ENCODE measurements around the gene TTYH2. TPM values are rescaled to one million over a fixed set of nuclear protein-coding genes. Genes with fewer than 3 reads are reported as not detected.

The TTYH2 gene
- total and polyA plus RNA-seq, 2 of the 4 experiments (the other 2 are of a cell fraction) = 2.3 to 6.8 TPM

DNA sequence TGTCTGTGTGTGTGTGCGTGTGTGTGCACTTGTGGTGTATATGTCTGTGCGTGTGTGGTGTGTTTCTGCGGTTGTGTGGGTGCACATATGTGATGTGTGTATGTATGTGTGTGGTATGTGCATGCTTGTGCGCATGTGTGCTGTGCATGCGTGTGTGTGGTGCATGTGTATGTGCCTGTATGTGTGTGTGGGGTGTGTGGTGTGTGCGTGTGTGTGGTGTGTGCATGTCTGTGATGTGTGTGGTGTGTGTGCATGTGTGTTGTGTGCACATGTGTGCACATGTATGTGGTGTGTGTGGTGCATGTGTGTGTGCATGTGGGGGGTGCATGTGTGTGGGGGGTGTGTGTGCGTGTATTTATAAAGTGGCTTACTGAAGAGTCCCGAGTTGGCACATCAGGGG is 37.7 kb downstream of the TTYH2 start:
- WGBS, 2 experiments (ENCODE audit: extremely low coverage in 2 of 2, insufficient read length in 1 of 2) = 91% methylated on average over 5 of the region's 8 CpGs; no CpG with 5 or more reads in 1 of the 2 experiments
- H3K9ac ChIP-seq (ENCODE audit: low read depth, low read length) = no peak overlapping the region

More for the DNA sequence above, 37.7 kb downstream of the TTYH2 start:
- no peaks in the 10 kb centered on the region for H3K79me1 ChIP-seq (ENCODE audit: low read depth in 1 of 2, low read length in 2 of 2)
- no TSS peak for BruUV-seq (replicated peaks)
- DNase-seq (no peak), ATAC-seq (ENCODE audit: low read depth) (no peak)
- H3K14ac ChIP-seq (replicated peaks; ENCODE audit: low read depth, low read length) = no peak overlapping the region
- no peaks in the 10 kb centered on the region for H4K20me1 ChIP-seq (ENCODE audit: insufficient read depth, low read length)
- H3K4me3 ChIP-seq (ENCODE audit: insufficient read depth, low read depth, low read length) = no peak overlapping the region
- H3K56ac ChIP-seq (ENCODE audit: extremely low read depth, insufficient read depth, low read length) = no peak overlapping the region
- no peak overlapping the region for H2BK15ac ChIP-seq (ENCODE audit: low read depth, low read length)
- no peaks in the 10 kb centered on the region for H3K9me1 ChIP-seq (ENCODE audit: insufficient read depth, low read length)
- CTCF ChIA-PET = no interaction called here
- no peak overlapping the region for H3K18ac ChIP-seq (ENCODE audit: low read depth, low read length)
- no peaks in the 10 kb centered on the region for H3K4me1 ChIP-seq (ENCODE audit: control insufficient read depth, insufficient read depth, low read length)
- no peaks in the 10 kb centered on the region for H3K36me3 ChIP-seq (ENCODE audit: control insufficient read depth, insufficient read depth, low read length)
- H2AK5ac ChIP-seq (ENCODE audit: low read depth, low read length) = no peak overlapping the region
- POLR2A ChIA-PET (ENCODE audit: unreplicated experiment) = no interaction called here
- no peak overlapping the region for H2AK9ac ChIP-seq (replicated peaks; ENCODE audit: low read depth, low read length, poor library complexity)
- no peak overlapping the region for H2BK20ac ChIP-seq (ENCODE audit: low read depth, low read length)
- H3K27ac ChIP-seq (ENCODE audit: insufficient read depth, low read length) = no peak overlapping the region
- no peak overlapping the region for H3K23ac ChIP-seq (ENCODE audit: low read depth, low read length)
- H3K9me3 ChIP-seq (ENCODE audit: control insufficient read depth, insufficient read depth, low read length) = no peaks in the 10 kb centered on the region
- intact Hi-C loops (cut with micrococcal nuclease) (no loop called here), dilution Hi-C loops (cut with HindIII; ENCODE audit: low sequenced_read_pairs, unreplicated experiment) (no loop called here), in situ Hi-C loops (cut with MboI; ENCODE audit: low sequenced_read_pairs) (no loop called here)
- H4K91ac ChIP-seq (ENCODE audit: insufficient read depth, low read depth, low read length) = no peak overlapping the region
- TF ChIP-seq MAZ (IDR thresholded peaks at IDR 0.05; ENCODE audit: borderline replicate concordance, low read depth, low read length) = no peak
- no peak overlapping the region for H2BK120ac ChIP-seq (ENCODE audit: low read depth, low read length)
- no peak overlapping the region for H4K8ac ChIP-seq (ENCODE audit: low read depth in 2 of 2, low read length in 2 of 2)
- H3K4ac ChIP-seq (ENCODE audit: low read depth, low read length) = no peak overlapping the region
- H2AFZ ChIP-seq (replicated peaks; ENCODE audit: low read length, poor library complexity) = no peak overlapping the region
- no peak overlapping the region for H4K5ac ChIP-seq (ENCODE audit: low read depth, low read length)
- H2BK5ac ChIP-seq (ENCODE audit: low read depth, low read length, poor library complexity, severe bottlenecking) = no peak overlapping the region
- H3K27me3 ChIP-seq (ENCODE audit: control insufficient read depth, insufficient read depth, low read length) = no peaks in the 10 kb centered on the region
- no peak overlapping the region for H3K4me2 ChIP-seq (ENCODE audit: low read depth, low read length)
